Measurements from ENCODE around the gene ZNF845.
A peak's percentile ranks its signal among the peaks of the same experiment; 100 is the strongest.
"Not testable (repeated sequence)": the region's sequence is repeated elsewhere in the genome, so short reads cannot be mapped to it uniquely, and the experiment has no call there.

ZNF845 gene

DNA sequence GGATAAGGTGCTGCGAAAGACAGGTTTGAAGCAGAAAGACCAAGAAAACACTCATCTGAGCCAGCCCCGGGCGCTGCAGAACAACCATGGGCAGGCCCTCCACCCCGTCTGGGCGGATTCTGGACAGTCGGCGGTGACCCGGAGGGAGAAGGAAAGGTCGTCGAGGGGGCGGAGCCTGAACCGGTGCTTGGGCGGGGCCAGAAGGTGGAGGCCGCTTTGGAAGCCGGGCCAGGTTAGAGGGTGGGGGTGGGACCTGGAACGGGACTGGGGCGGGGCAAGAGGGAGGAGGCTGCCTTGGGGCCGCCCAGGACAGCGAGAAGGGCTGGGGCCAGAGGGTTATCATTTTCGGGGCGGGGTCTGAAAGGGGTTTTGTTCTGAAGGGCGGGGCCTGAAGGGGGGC lies 56.4 kb downstream of the ZNF845 start:
- 0 out of 2 replicates have a peak, but pooled peaks cover 13% of the 10 kb centered on the region for H3K9me3 ChIP-seq (ENCODE audit: insufficient read depth, low read length)
- no peak overlapping the region for H3K4me3 ChIP-seq (ENCODE audit: low read length)
- H3K79me2 ChIP-seq (ENCODE audit: low read length) = no peaks in the 10 kb centered on the region; the same call in 1 of the 2 replicates
- no peaks in the 10 kb centered on the region for H3K4me1 ChIP-seq (ENCODE audit: low read length)
- no peaks in the 10 kb centered on the region for H3K36me3 ChIP-seq (replicated peaks; ENCODE audit: low read depth, low read length)
- TF ChIP-seq, protein P1, sequence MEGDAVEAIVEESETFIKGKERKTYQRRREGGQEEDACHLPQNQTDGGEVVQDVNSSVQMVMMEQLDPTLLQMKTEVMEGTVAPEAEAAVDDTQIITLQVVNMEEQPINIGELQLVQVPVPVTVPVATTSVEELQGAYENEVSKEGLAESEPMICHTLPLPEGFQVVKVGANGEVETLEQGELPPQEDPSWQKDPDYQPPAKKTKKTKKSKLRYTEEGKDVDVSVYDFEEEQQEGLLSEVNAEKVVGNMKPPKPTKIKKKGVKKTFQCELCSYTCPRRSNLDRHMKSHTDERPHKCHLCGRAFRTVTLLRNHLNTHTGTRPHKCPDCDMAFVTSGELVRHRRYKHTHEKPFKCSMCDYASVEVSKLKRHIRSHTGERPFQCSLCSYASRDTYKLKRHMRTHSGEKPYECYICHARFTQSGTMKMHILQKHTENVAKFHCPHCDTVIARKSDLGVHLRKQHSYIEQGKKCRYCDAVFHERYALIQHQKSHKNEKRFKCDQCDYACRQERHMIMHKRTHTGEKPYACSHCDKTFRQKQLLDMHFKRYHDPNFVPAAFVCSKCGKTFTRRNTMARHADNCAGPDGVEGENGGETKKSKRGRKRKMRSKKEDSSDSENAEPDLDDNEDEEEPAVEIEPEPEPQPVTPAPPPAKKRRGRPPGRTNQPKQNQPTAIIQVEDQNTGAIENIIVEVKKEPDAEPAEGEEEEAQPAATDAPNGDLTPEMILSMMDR (IDR thresholded peaks at IDR 0.05; ENCODE audit: low read depth, low read length) = no peak
- no peak for TF ChIP-seq EZH2phosphoT487 (IDR thresholded peaks at IDR 0.05; ENCODE audit: low read depth)
- no peak overlapping the region for H3K4me2 ChIP-seq (ENCODE audit: low read length)
- no peaks in the 10 kb centered on the region for H4K20me1 ChIP-seq (ENCODE audit: insufficient read depth, low read length)
- H3K27ac ChIP-seq (ENCODE audit: low read length) = no peak overlapping the region
- no peaks in the 10 kb centered on the region for H3K27me3 ChIP-seq (ENCODE audit: low read depth, low read length)
- H3K9ac ChIP-seq (ENCODE audit: low read length) = no peak overlapping the region
- H2AFZ ChIP-seq (ENCODE audit: low read depth, low read length) = no peak overlapping the region

DNA sequence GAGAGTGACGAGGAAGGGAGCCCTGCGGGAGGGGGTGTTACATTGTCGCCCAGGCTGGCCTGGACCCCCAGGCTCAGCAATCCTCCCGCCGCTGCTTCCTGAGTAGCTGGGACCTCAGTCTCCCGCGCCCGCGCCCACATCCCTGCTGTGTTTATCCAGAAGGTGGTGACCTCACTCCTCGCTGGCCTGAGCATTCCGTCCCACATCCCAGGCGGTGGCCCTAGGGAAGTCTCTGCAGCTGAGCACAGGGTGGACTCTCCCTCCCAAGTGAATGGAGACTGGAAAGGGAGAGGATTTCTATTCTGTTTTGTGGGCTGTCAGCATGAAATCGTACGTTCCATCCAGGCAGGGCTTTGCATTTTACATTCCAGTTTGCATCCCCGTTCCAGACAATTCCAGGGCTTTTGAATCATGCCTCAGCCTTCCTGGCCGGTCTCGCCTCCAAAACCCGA lies 61.0 kb downstream of the ZNF845 start:
- 0 out of 2 replicates have a peak, but pooled peaks cover 8% of the 10 kb centered on the region for H3K9me3 ChIP-seq (ENCODE audit: insufficient read depth, low read length)
- H3K4me1 ChIP-seq (ENCODE audit: low read length) = no peaks in the 10 kb centered on the region
- H3K79me2 ChIP-seq (ENCODE audit: low read length) = peaks cover 18% of the 10 kb centered on the region
- H3K36me3 ChIP-seq (replicated peaks; ENCODE audit: low read depth, low read length) = peaks cover 14% of the 10 kb centered on the region
- H3K4me2 ChIP-seq (ENCODE audit: low read length) = peak overlapping the region; percentile 45
- peak overlapping the region; percentile 83 for H2AFZ ChIP-seq (ENCODE audit: low read depth, low read length)
- peak overlapping the region; percentile 86 for H3K4me3 ChIP-seq (ENCODE audit: low read length)
- no peak for TF ChIP-seq EZH2phosphoT487 (IDR thresholded peaks at IDR 0.05; ENCODE audit: low read depth)
- TF ChIP-seq, protein P1 (IDR thresholded peaks at IDR 0.05; ENCODE audit: low read depth, low read length) = no peak
- no peak overlapping the region for H3K27ac ChIP-seq (ENCODE audit: low read length)
- H3K27me3 ChIP-seq (ENCODE audit: low read depth, low read length) = no peaks in the 10 kb centered on the region
- H4K20me1 ChIP-seq (ENCODE audit: insufficient read depth, low read length) = no peaks in the 10 kb centered on the region
- peak overlapping the region; percentile 13; the same call in 1 of the 2 replicates for H3K9ac ChIP-seq (ENCODE audit: low read length)

DNA sequence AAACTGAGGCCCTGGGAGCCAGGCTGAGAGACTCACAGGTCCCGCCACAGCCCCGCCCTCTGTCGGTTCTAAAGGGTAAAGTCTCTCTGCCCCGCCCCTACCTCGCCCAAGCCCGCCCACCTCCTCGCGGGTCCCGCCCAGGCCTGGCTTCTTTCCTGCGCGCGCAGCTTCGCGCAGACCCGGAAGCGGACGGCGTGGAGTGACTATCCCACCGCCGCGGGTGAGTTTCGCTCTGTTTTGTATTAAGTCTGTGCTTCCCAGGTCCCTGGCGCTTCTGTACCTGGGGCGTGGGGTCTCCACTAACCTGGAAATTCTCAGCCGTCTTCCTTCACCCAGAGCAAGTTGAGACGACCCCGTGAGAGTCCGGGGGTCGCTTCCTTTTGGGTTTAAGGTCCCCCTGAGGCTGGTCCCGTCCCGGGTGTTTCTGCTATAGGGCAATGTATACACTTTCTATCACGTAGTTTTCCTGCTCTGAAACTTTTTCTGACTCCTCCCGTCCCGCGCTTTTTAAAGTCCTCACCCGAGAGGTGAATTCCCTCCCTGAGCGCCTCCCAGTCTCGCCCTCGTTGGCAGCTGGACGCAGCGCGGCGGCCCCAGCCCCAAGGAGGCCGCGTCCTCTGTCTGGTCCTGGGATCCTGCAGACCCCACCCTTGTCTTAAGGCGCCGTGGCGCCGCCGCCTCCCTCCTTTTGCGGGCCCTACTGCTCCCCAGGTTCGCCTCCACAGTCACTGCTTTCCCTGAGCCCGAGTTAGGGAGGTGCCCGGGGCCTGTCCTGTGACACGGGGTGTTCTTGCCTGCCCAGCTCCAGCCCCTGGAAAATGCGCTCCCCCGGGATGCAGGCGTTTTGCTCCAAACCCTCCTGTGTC lies 61.7 kb downstream of the ZNF845 start, which contains the start of gene ZNF765:
TSS of gene ZNF765 (plus strand) at position 176 of the 866 bp plus-strand sequence. CDS start 2,867 bp downstream, outside the sequence.
- H3K79me2 ChIP-seq (ENCODE audit: low read length) = peaks cover 18% of the 10 kb centered on the region
- H4K20me1 ChIP-seq (ENCODE audit: insufficient read depth, low read length) = no peaks in the 10 kb centered on the region
- 0 out of 2 replicates have a peak, but pooled peaks cover 5% of the 10 kb centered on the region for H3K9me3 ChIP-seq (ENCODE audit: insufficient read depth, low read length)
- peaks cover 20% of the 10 kb centered on the region for H3K36me3 ChIP-seq (replicated peaks; ENCODE audit: low read depth, low read length)
- no peaks in the 10 kb centered on the region for H3K27me3 ChIP-seq (ENCODE audit: low read depth, low read length)
- H3K27ac ChIP-seq (ENCODE audit: low read length) = peak within 1 kb of the TSS; percentile 27
- H3K4me1 ChIP-seq (ENCODE audit: low read length) = no peaks in the 10 kb centered on the region
- H2AFZ ChIP-seq (ENCODE audit: low read depth, low read length) = peak within 1 kb of the TSS; percentile 83
- H3K4me2 ChIP-seq (ENCODE audit: low read length) = peak within 1 kb of the TSS; percentile 81
- peak within 1 kb of the TSS; percentile 86 for H3K4me3 ChIP-seq (ENCODE audit: low read length)
- H3K9ac ChIP-seq (ENCODE audit: low read length) = peak within 1 kb of the TSS; percentile 73
- TF ChIP-seq EZH2phosphoT487 (IDR thresholded peaks at IDR 0.05; ENCODE audit: low read depth) = no peak
- TF ChIP-seq, protein P1 (IDR thresholded peaks at IDR 0.05; ENCODE audit: low read depth, low read length) = peak; percentile 44

DNA sequence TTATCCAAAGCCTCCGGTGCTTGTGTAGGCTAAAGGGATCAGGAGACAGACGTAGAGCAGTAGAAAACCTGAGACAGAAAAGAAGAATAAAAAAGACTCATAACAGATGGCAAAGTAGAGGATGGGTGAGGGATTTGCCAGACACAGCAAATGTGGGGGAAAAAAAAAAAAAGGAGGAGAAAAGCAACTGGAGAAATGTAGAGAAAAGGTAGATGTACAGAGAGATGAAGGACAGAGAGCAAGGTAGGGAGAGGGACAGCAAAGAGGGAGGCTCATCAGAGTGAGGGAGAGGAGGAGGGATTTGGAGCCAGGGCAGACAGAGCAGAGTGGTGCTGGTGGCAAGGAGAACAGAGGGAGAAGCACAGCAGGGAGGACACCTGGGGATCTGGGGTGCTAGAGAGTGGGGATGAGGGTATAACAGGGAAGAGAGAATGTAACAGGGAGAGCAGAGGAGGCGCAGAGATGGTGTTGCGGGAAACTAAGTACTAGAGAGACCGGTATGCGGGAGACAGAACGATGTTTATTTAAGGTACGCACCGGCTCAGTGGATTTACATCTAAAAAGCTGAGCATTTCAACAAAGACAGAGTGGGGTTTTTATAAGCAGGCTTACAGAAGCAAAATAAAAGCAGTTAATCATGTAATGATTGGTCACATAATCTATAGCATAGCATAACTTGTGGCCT lies 62.4 kb downstream of the ZNF845 start:
- not testable (repeated sequence) for H3K9me3 ChIP-seq (ENCODE audit: insufficient read depth, low read length); H4K20me1 ChIP-seq (ENCODE audit: insufficient read depth, low read length); H3K27me3 ChIP-seq (ENCODE audit: low read depth, low read length); H2AFZ ChIP-seq (ENCODE audit: low read depth, low read length); H3K4me1 ChIP-seq (ENCODE audit: low read length); H3K27ac ChIP-seq (ENCODE audit: low read length)
- Histone ChIP-seq H3K79me2 (ENCODE audit: low read length) (peaks cover 18% of the 10 kb centered on the region), H3K36me3 (replicated peaks; ENCODE audit: low read depth, low read length) (peaks cover 27% of the 10 kb centered on the region), H3K4me2 (ENCODE audit: low read length) (peak overlapping the region; percentile 81), H3K4me3 (ENCODE audit: low read length) (peak overlapping the region; percentile 86), H3K9ac (ENCODE audit: low read length) (peak overlapping the region; percentile 73)
